ENCODE measurements around the gene DSG3. TPM values are rescaled to one million over a fixed set of nuclear protein-coding genes. Genes with fewer than 3 reads are reported as not detected.
A peak's percentile ranks its signal among the peaks of the same experiment; 100 is the strongest.

The DSG3 gene, protein sequence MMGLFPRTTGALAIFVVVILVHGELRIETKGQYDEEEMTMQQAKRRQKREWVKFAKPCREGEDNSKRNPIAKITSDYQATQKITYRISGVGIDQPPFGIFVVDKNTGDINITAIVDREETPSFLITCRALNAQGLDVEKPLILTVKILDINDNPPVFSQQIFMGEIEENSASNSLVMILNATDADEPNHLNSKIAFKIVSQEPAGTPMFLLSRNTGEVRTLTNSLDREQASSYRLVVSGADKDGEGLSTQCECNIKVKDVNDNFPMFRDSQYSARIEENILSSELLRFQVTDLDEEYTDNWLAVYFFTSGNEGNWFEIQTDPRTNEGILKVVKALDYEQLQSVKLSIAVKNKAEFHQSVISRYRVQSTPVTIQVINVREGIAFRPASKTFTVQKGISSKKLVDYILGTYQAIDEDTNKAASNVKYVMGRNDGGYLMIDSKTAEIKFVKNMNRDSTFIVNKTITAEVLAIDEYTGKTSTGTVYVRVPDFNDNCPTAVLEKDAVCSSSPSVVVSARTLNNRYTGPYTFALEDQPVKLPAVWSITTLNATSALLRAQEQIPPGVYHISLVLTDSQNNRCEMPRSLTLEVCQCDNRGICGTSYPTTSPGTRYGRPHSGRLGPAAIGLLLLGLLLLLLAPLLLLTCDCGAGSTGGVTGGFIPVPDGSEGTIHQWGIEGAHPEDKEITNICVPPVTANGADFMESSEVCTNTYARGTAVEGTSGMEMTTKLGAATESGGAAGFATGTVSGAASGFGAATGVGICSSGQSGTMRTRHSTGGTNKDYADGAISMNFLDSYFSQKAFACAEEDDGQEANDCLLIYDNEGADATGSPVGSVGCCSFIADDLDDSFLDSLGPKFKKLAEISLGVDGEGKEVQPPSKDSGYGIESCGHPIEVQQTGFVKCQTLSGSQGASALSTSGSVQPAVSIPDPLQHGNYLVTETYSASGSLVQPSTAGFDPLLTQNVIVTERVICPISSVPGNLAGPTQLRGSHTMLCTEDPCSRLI
- total RNA-seq (2014; rRNA removed; shearing (Covaris generic)): not detected in 2 replicates
- polyA plus RNA-seq (2014; cell fraction: nucleus; rRNA removed): not detected in 2 replicates

GRCh38 chr18:31447530-31448191 is at the start of gene DSG3:
TSS of gene DSG3 (plus strand) at chr18:31447741. CDS start at chr18:31447878, 137 bp downstream.
- DNase-seq (ENCODE audit: extremely low read depth, low read depth): no peak

DNA sequence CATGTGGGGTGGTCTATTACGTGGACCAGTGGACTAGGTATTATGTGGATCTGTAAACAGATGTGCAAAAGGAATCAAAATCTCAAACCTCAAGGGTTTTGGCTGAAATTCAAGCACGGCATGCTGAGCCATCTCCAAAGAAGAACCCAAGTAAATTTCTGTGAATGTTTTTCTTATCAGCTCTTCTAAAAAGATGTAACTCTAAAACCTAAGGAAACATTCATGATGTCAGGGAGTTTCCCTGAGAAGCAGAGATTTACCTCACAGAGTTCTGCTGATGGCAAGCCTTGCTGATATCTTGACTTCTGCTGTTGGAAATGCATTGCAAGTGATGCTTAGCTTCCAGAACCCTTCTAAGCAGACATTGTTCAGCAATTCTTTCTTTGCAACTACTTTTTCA is 49.4 kb upstream of the DSG3 start:
- no peak for DNase-seq (ENCODE audit: extremely low read depth, low read depth)

GRCh38 chr18:31399306-31400032 is 48.1 kb upstream of the DSG3 start:
- DNase-seq (ENCODE audit: extremely low read depth, low read depth): no peak

GRCh38 chr18:31401156-31402025 is 46.1 kb upstream of the DSG3 start:
- no peak for DNase-seq (ENCODE audit: extremely low read depth, low read depth)

- DNase-seq (ENCODE audit: extremely low read depth, low read depth): no peak
Measured at GRCh38 chr18:31402026-31402373, 45.5 kb upstream of the DSG3 start.

- DNase-seq (ENCODE audit: extremely low read depth, low read depth): no peak
Measured at GRCh38 chr18:31403409-31403808, 44.1 kb upstream of the DSG3 start.

GRCh38 chr18:31407649-31408048 is 39.9 kb upstream of the DSG3 start:
- no peak for DNase-seq (ENCODE audit: extremely low read depth, low read depth)

- no peak for DNase-seq (ENCODE audit: extremely low read depth, low read depth)
Measured at GRCh38 chr18:31409276-31409675, 38.3 kb upstream of the DSG3 start.

- no peak for DNase-seq (ENCODE audit: extremely low read depth, low read depth)
Measured at GRCh38 chr18:31410716-31411483, 36.6 kb upstream of the DSG3 start.

GRCh38 chr18:31413137-31413536 is 34.4 kb upstream of the DSG3 start:
- no peak for DNase-seq (ENCODE audit: extremely low read depth, low read depth)

GRCh38 chr18:31417850-31418249 is 29.7 kb upstream of the DSG3 start:
- DNase-seq (ENCODE audit: extremely low read depth, low read depth): no peak

DNA sequence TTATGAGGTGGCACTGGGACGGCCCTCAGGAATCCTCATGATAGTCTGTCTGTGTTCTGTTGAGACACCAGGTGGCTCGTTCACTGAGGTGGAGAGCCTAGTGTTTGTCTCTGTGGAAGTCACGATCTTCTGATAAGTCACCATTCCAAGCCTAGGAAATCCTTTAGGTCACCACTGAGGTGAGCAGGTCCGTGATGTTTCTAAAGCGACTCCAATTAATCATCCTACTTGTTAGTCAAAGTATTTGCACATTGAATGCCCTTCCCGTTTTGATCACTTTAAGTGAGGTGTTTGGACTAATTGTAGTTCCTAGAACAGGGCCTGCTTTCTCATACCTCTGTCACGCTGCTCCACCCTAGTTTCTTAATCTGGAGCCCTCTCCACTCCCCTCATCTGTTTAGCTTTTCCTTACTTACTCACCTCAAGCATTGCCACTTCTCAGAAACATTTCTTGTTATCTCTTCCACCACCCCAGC is 28.0 kb upstream of the DSG3 start:
- no peak for DNase-seq (ENCODE audit: extremely low read depth, low read depth)

- no peak for DNase-seq (ENCODE audit: extremely low read depth, low read depth)
Measured at GRCh38 chr18:31420032-31420431, 27.5 kb upstream of the DSG3 start.

- no peak for DNase-seq (ENCODE audit: extremely low read depth, low read depth)
Measured at GRCh38 chr18:31420524-31420923, 27.0 kb upstream of the DSG3 start.

- DNase-seq (ENCODE audit: extremely low read depth, low read depth): peak; percentile 34
Measured at GRCh38 chr18:31424383-31424988, 23.1 kb upstream of the DSG3 start.

GRCh38 chr18:31426021-31426420 is 21.5 kb upstream of the DSG3 start:
- DNase-seq (ENCODE audit: extremely low read depth, low read depth): no peak

DNA sequence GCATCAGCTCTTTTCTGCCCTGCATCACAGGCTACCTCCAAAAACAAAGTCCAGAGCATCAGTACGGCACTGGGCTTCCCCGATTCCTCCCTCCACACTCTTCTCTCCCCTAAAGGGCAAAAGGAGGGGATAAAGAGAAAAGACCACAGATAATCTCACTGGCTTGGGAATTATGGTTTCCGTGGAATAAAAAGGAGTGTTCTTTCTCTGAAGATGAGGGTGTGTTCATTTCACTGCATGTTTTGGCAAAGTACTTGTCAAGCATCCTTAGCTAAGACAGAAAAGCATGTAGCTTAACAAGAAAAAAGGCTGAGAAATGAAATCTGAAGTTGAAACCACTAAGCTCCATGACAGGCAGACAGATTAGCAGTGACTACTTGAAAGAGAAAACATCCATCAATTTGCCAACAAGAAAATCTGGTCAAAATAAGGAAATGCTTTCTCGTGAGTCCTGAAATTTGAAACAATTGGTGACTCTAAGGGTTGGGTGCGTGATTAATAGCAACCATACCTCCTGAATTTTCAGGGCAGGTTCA is 20.6 kb upstream of the DSG3 start:
- no peak for DNase-seq (ENCODE audit: extremely low read depth, low read depth)

DNA sequence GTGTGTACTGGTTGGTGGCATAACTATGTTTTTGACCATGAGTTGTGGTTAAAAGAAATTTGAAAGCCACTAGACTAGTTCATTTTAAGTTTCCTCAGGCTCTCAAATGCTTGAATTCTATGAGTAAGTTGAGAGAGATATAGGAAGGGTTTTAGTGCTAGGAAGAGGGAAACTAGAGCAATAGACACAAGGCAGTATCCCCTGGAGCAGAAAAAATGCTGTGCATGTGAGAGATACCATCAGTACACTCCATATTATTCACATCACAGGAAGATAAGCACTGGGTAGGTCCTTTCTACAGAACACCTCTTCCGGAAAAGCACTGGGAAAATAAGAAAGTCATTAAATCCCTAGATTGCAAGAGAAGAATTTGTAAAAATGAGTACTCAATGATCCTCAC is 19.3 kb upstream of the DSG3 start:
- DNase-seq (ENCODE audit: extremely low read depth, low read depth): no peak
